K562 (cell line): Measurements from ENCODE around the gene LSM4. TPM values are rescaled to one million over a fixed set of nuclear protein-coding genes. Genes with fewer than 3 reads are reported as not detected.

ENCODE experiments used
- ATAC-seq: fragments of 200-7000 bp; cut with Tn5 transposase; 3 replicates; pipeline ENCODE4 v1.9.1; 2020; ENCODE audit warnings: moderate library complexity
- BruUV-seq: library from RNA; stranded (reverse); fragments of 400-500 nt; replicated peaks from 2 replicates; lab custom pipeline; 2021; lab: Mats Ljungman, UMichigan
- CTCF ChIA-PET: fragments of 300-600 bp; formaldehyde crosslinking; extraction: SDS; loops from one replicate; lab custom pipeline; 2021; ENCODE audit warnings: low intra/inter-chr PET ratio; lab: Yijun Ruan, JAX
- POLR2A ChIA-PET: fragments of 300-600, 350-650 bp; sonication (Branson Sonifier 250); formaldehyde crosslinking; extraction: SDS; loops from one replicate; lab custom pipeline; 2021; ENCODE audit warnings: antibody characterized with exemption, inconsistent platforms; lab: Yijun Ruan, JAX
- DNase-seq, 4 experiments: peaks; one replicate each; pipeline versions ENCODE4 v3.0.0 to v3.0.0-alpha.2; 2011 to 2018; ENCODE audit warnings: low spot score in 3 of 4, mixed read lengths in 3 of 4; ENCODE audit errors: extremely low read depth in 1 of 4
- FAIRE-seq: peaks from 2 replicates; lab custom pipeline; 2011; peaks lifted over from hg19 to GRCh38; lab: Jason Lieb, UNC
- H2AFZ ChIP-seq: 2 replicates; pipeline ENCODE4 v1.6.0; 2011; ENCODE audit warnings: low read depth, low read length, control low read depth, inconsistent platforms
- H3K27ac ChIP-seq: fragments of 200-600 bp; 3 replicates; pipeline ENCODE4 v1.8.0; 2011; ENCODE audit warnings: low read depth, mild to moderate bottlenecking, control low read depth, inconsistent platforms, low read length, moderate library complexity, mixed read lengths; ENCODE audit errors: extremely low read depth
- H3K27me3 ChIP-seq, 2 experiments: fragments of 300-600 bp in 1 of 2; 2 replicates in 1 of 2; 3 replicates in 1 of 2; pipeline versions ENCODE4 v1.6.0 to v1.8.0; 2011; ENCODE audit warnings: inconsistent platforms in 2 of 2, low read length in 2 of 2, mild to moderate bottlenecking in 1 of 2, mixed read lengths in 1 of 2, moderate library complexity in 1 of 2; ENCODE audit not compliant: control insufficient read depth in 2 of 2, insufficient read depth in 2 of 2
- H3K36me3 ChIP-seq: fragments of 300-600 bp; 3 replicates; pipeline ENCODE4 v1.8.0; 2011; ENCODE audit warnings: mild to moderate bottlenecking, low read length, inconsistent platforms; ENCODE audit not compliant: control insufficient read depth, insufficient read depth
- H3K4me1 ChIP-seq, 2 experiments: fragments of 200-600 bp in 1 of 2; replicated peaks in 1 of 2; 2 replicates in 1 of 2; 3 replicates in 1 of 2; pipeline versions ENCODE4 v1.5.1 to v1.8.0; 2011; ENCODE audit warnings: inconsistent platforms in 2 of 2, low read length in 2 of 2, mild to moderate bottlenecking in 1 of 2, mixed read lengths in 1 of 2, moderate library complexity in 1 of 2; ENCODE audit not compliant: control insufficient read depth in 2 of 2, insufficient read depth in 2 of 2
- H3K4me2 ChIP-seq: 2 replicates; pipeline ENCODE4 v1.6.1; 2011; ENCODE audit warnings: low read length, control low read depth, inconsistent platforms, mixed read lengths; ENCODE audit not compliant: insufficient read depth
- H3K4me3 ChIP-seq: fragments of 200-600 bp; sonication (generic), shearing (Covaris generic); 2 replicates; pipeline ENCODE4 v1.5.1; 2016; ENCODE audit warnings: control low read depth, inconsistent platforms
- H3K79me2 ChIP-seq: fragments of 200-600 bp; 3 replicates; pipeline ENCODE4 v1.8.0; 2011; ENCODE audit warnings: low read length, inconsistent platforms; ENCODE audit not compliant: control insufficient read depth, insufficient read depth
- H3K9ac ChIP-seq, 2 experiments: 2 replicates each; pipeline versions ENCODE4 v1.6.0 to v1.6.1; 2011; ENCODE audit warnings: low read depth in 2 of 2, low read length in 2 of 2, control low read depth in 1 of 2, inconsistent platforms in 1 of 2, mild to moderate bottlenecking in 1 of 2, mixed read lengths in 1 of 2; ENCODE audit not compliant: insufficient read depth in 1 of 2
- H3K9me1 ChIP-seq: one replicate; pipeline ENCODE4 v1.6.0; 2011; ENCODE audit warnings: inconsistent platforms, mild to moderate bottlenecking, low read length, moderate library complexity; ENCODE audit not compliant: control insufficient read depth, insufficient read depth
- H3K9me3 ChIP-seq: replicated peaks from 2 replicates; pipeline ENCODE4 v1.5.1; 2011; ENCODE audit warnings: low read depth, low read length, inconsistent platforms; ENCODE audit not compliant: control insufficient read depth, insufficient read depth
- H4K20me1 ChIP-seq: replicated peaks from 2 replicates; pipeline ENCODE4 v1.6.1; 2011; ENCODE audit warnings: low read length, inconsistent platforms, mixed read lengths; ENCODE audit not compliant: control insufficient read depth, insufficient read depth
- MTA2 ChIP-seq: fragments of 450-650 bp; IDR thresholded peaks from 2 replicates; pipeline ENCODE4 v1.6.1; 2016; ENCODE audit warnings: low read depth
- NR4A1 ChIP-seq, 2 experiments: fragments of 250-450 bp in 1 of 2; fragments of 450-650 bp in 1 of 2; sonication (Bioruptor Pico) in 1 of 2; IDR thresholded peaks; 2 replicates each; pipeline versions ENCODE4 v1.4.0 to v1.6.1; 2016 to 2020; ENCODE audit warnings: mild to moderate bottlenecking in 2 of 2, missing compliant biosample characterization in 1 of 2, missing genetic modification characterization in 1 of 2, moderate library complexity in 1 of 2
- RBFOX2 ChIP-seq: fragments of 200-400 bp; formaldehyde crosslinking; IDR thresholded peaks from 2 replicates; pipeline ENCODE4 v1.6.1; 2017; ENCODE audit warnings: low read depth, mild to moderate bottlenecking, low read length, moderate library complexity
- ZBTB49 ChIP-seq: sonication (generic); formaldehyde crosslinking; IDR thresholded peaks from 2 replicates; pipeline ENCODE4 v1.8.0; 2022; ENCODE audit warnings: missing genetic modification reagents, mild to moderate bottlenecking, borderline replicate concordance
- WGBS: fragments of 100-300 bp; shearing (Covaris generic); methylation state at CpG from one replicate; pipeline ENCODE4 v1.1.6; 2016; ENCODE audit warnings: low coverage, mixed read lengths; ENCODE audit not compliant: insufficient coverage; ENCODE audit errors: missing lambda C conversion rate; 5-methylcytosine and 5-hydroxymethylcytosine counted together
- in situ Hi-C: fragments of 300-500 bp; cut with MboI; formaldehyde crosslinking; loops from 4 replicates; pipeline ENCODE4 v1.15.0; 2018; ENCODE audit warnings: inconsistent platforms, mixed read lengths
- intact Hi-C: fragments of 100-400 bp; cut with micrococcal nuclease; formaldehyde crosslinking; loops from 2 replicates; pipeline ENCODE4 v1.14.2; 2022
- polyA plus RNA-seq, 8 experiments: library from polyadenylated mRNA; depleted of rRNA in 4 of 8; stranded (reverse) in 5 of 8; unstranded in 3 of 8; fragments of >200 nt; fragmentation: Nextera tagmentation in 2 of 8; fragmentation: Illumina TruSeq in 1 of 8; extraction: Ambion mirVana in 2 of 8; extraction: Trizol in 1 of 8; gene quantifications; 2 replicates each; pipeline versions ENCODE4 v1.2.1 to v1.2.3, GENCODE V29; 2011 to 2014; ENCODE audit warnings: inconsistent platforms in 1 of 8, missing spikeins in 1 of 8
- total RNA-seq, 7 experiments: library from RNA; depleted of rRNA in 6 of 7; stranded (reverse); fragments of >200 nt in 6 of 7; fragmentation: Illumina TruSeq in 2 of 7; extraction: Trizol in 2 of 7; gene quantifications; 2 replicates each; pipeline versions ENCODE4 v1.2.1 to v1.2.3, GENCODE V29; 2011 to 2021; ENCODE audit warnings: low replicate concordance in 1 of 7

LSM4 gene
- total and polyA plus RNA-seq, 9 of the 15 experiments (the other 6 are each of a cell fraction or from before 2014, with no cell fraction given), result 11.9 to 763 (median 202) TPM

DNA sequence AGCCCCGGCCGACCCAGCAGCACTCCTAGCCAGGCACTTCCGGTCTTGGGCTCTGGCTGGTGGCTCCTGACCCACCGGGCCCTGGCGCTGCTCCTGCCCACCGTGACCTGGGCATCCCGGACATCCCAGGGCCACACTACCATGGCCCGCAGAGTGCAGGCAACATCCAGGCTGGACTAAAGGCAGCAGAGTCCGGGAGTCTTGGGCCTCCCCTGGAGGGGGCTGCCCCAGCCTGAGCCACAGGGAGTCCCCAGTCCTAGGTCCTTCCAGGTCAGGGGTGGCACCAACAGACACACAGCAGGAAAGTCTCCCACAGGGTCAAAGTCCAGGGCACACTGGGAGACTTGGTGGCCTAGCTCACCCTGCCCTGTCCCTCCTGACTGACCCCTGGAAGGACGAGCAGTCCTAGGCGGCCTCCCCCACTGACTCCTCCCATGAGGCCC is 10.8 kb downstream of the LSM4 start:
- no peaks in the 10 kb centered on the region for H3K9me3 ChIP-seq
- POLR2A ChIA-PET, result interaction anchor here (0.9 kb wide), 1 partner anchor 33 kb away, joined by 3 read pairs; no protein-coding TSS in a partner anchor
- BruUV-seq, result no TSS peak
- H3K27me3 ChIP-seq, result no peaks in the 10 kb centered on the region
- FAIRE-seq, result no peak
- no peaks in the 10 kb centered on the region for H4K20me1 ChIP-seq
- H2AFZ ChIP-seq, result no peak overlapping the region
- WGBS, result 90% methylated on average over 11 of the region's 11 CpGs
- H3K79me2 ChIP-seq, result peaks cover 37% of the 10 kb centered on the region
- no peak for ATAC-seq
- peak; percentile 49; the same call in 1 of the 2 replicates for TF ChIP-seq RBFOX2
- TF ChIP-seq NR4A1 (CRISPR knock-in tag; IDR thresholded peaks at IDR 0.05), result no peak
- TF ChIP-seq NR4A1 (tag; IDR thresholded peaks at IDR 0.05), result no peak
- peaks cover 0 to 61% of the 10 kb centered on the region in 2 experiments; a peak in 3 of 5 replicates for H3K4me1 ChIP-seq
- in situ Hi-C loops, result no loop called here
- H3K4me2 ChIP-seq, result no peak overlapping the region
- H3K9me1 ChIP-seq, result no peaks in the 10 kb centered on the region
- H3K27ac ChIP-seq, result no peak overlapping the region
- H3K4me3 ChIP-seq, result no peak overlapping the region
- intact Hi-C loops, result no loop called here
- CTCF ChIA-PET, result no interaction called here
- H3K36me3 ChIP-seq, result peaks cover 97% of the 10 kb centered on the region
- DNase-seq, result peak in 1 of 4 experiments; percentile 14
- peak overlapping the region in 1 of 2 experiments; percentile 46; a peak in 2 of 4 replicates for H3K9ac ChIP-seq

DNA sequence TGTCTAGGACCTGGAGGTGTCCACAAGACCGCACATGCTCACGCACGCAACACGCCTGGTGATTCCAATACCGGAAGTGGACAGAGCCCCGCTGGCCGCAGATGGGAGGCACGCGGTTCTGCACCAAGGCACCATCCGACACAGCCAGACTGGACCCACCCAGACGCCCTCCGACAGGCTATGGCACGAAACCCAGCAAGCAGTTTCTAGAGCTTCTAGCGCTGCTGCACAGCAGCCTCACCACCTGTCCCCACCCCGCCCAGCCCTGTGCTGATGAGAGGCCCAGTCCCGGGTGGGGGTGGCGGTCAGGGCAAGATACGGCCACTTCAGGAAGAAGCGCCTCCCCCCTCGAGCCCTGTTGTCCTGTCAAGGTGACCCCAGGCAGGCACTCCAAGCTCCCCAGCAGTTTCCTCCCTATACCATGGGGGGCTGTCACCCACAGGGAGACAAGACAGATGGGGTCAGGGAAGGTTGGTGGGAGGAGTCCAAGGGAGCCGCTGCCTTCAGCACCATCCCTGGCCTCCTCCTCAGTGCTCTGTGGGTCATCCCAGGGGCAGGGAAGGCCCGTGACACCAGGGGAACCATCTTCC is 11.3 kb downstream of the LSM4 start:
- Histone ChIP-seq H4K20me1 (no peaks in the 10 kb centered on the region), H3K4me1 (peaks cover 0 to 58% of the 10 kb centered on the region in 2 experiments; a peak in 3 of 5 replicates), H3K27me3 (no peaks in the 10 kb centered on the region), H3K27ac (no peak overlapping the region), H3K4me3 (no peak overlapping the region), H2AFZ (no peak overlapping the region), H3K9me3 (no peaks in the 10 kb centered on the region), H3K9ac (peak overlapping the region in 1 of 2 experiments; percentile 46; a peak in 2 of 4 replicates), H3K9me1 (no peaks in the 10 kb centered on the region), H3K79me2 (peaks cover 32% of the 10 kb centered on the region), H3K36me3 (peaks cover 99% of the 10 kb centered on the region), H3K4me2 (no peak overlapping the region)
- peak in 1 of 4 experiments; percentile 20 for DNase-seq
- TF ChIP-seq ZBTB49, result no peak
- TF ChIP-seq MTA2, result no peak
- TF ChIP-seq RBFOX2, result 0 out of 2 replicates have a peak, but pooled peaks have one; percentile 19
- ChIA-PET POLR2A (interaction anchor here (0.9 kb wide), 1 partner anchor 32 kb away, joined by 3 read pairs; no protein-coding TSS in a partner anchor), CTCF (no interaction called here)
- ATAC-seq, result no peak
- BruUV-seq, result no TSS peak
- in situ Hi-C loops, result no loop called here
- intact Hi-C loops, result no loop called here
- WGBS, result 92% methylated on average over 18 of the region's 22 CpGs
- no peak for FAIRE-seq
